HFFc6 (cell line): ENCODE results near the gene FAM24A. TPM values are rescaled to one million over a fixed set of nuclear protein-coding genes. Genes with fewer than 3 reads are reported as not detected.

Experiments
- DNase-seq: peaks from one replicate; pipeline ENCODE4 v3.0.0-alpha.2; 2018
- H3K27ac Mint-ChIP-seq: 2 replicates; pipeline ENCODE4 v1.8.0; 2020; ENCODE audit warnings: mild to moderate bottlenecking, mixed read lengths
- H3K27me3 Mint-ChIP-seq: 2 replicates; pipeline ENCODE4 v1.8.0; 2021; ENCODE audit warnings: mild to moderate bottlenecking, moderate library complexity, mixed read lengths; ENCODE audit not compliant: insufficient read depth
- H3K36me3 Mint-ChIP-seq: 2 replicates; pipeline ENCODE4 v1.8.0; 2021; ENCODE audit warnings: low read depth, mixed read lengths
- H3K4me1 Mint-ChIP-seq: 2 replicates; pipeline ENCODE4 v1.8.0; 2020; ENCODE audit warnings: low read depth, mixed read lengths
- H3K4me3 Mint-ChIP-seq: 2 replicates; pipeline ENCODE4 v1.8.0; 2020; ENCODE audit warnings: mild to moderate bottlenecking, moderate library complexity, mixed read lengths
- H3K9me3 Mint-ChIP-seq: 2 replicates; pipeline ENCODE4 v1.8.0; 2020; ENCODE audit warnings: mild to moderate bottlenecking, mixed read lengths
- total RNA-seq, 6 experiments: library from RNA; stranded (reverse); fragmentation: NEBNext Ultra II Directional; extraction: Animal tissue kit (Norgen Biotek cat#: 25700); gene quantifications; 2 replicates in 1 of 6; 3 replicates in 5 of 6; pipeline ENCODE4 v1.2.3, GENCODE V29; 2021
- TF ChIP-seq, protein P1 (sequence below): fragments of 200-600 bp; sonication (generic); IDR thresholded peaks from 2 replicates; pipeline ENCODE4 v1.5.0; 2021; ENCODE audit warnings: antibody characterized with exemption, mild to moderate bottlenecking

Gene FAM24A
- total RNA-seq, 6 experiments from 2014 or later, result not detected

- Mint-ChIP-seq H3K36me3 (peaks cover 14% of the 10 kb centered on the region), H3K27ac (peak within 1 kb of the TSS; percentile 76), H3K27me3 (no peaks in the 10 kb centered on the region; the same call in 1 of the 2 replicates), H3K9me3 (peaks cover 11% of the 10 kb centered on the region; the same call in 1 of the 2 replicates), H3K4me3 (peak within 1 kb of the TSS; percentile 93), H3K4me1 (peaks cover 45% of the 10 kb centered on the region)
- DNase-seq, result peak; percentile 99
- TF ChIP-seq, protein P1, sequence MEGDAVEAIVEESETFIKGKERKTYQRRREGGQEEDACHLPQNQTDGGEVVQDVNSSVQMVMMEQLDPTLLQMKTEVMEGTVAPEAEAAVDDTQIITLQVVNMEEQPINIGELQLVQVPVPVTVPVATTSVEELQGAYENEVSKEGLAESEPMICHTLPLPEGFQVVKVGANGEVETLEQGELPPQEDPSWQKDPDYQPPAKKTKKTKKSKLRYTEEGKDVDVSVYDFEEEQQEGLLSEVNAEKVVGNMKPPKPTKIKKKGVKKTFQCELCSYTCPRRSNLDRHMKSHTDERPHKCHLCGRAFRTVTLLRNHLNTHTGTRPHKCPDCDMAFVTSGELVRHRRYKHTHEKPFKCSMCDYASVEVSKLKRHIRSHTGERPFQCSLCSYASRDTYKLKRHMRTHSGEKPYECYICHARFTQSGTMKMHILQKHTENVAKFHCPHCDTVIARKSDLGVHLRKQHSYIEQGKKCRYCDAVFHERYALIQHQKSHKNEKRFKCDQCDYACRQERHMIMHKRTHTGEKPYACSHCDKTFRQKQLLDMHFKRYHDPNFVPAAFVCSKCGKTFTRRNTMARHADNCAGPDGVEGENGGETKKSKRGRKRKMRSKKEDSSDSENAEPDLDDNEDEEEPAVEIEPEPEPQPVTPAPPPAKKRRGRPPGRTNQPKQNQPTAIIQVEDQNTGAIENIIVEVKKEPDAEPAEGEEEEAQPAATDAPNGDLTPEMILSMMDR, result no peak; the same call in 1 of the 2 replicates
Measured at GRCh38 chr10:122953902-122954730, 43.7 kb downstream of the FAM24A start, which contains the start of gene C10orf88. Gene C10orf88, minus strand, starts transcription at chr10:122954227. Its CDS starts 49 bp downstream, at chr10:122954178.

DNA sequence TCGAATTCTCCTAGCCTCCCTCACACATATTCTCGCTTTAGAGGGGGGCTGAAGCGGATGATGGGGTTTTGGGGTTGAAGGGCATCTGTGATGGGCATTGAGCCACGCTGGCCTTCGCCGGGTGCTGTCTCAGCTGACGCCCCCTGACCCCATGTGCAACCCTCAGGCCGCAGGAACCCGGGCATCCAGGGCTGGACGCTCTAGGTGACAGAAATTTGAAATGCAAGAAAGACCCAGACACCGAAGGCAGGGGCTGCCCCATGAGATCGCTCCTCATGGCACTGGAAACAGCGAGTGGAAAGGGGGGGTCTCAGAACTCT, 44.3 kb downstream of the FAM24A start:
- TF ChIP-seq, protein P1, result no peak
- H3K4me3 Mint-ChIP-seq, result peak overlapping the region; percentile 93
- H3K36me3 Mint-ChIP-seq, result peaks cover 14% of the 10 kb centered on the region
- DNase-seq, result no peak
- H3K27me3 Mint-ChIP-seq, result no peaks in the 10 kb centered on the region; the same call in 1 of the 2 replicates
- no peak overlapping the region for H3K27ac Mint-ChIP-seq
- H3K9me3 Mint-ChIP-seq, result peaks cover 11% of the 10 kb centered on the region; the same call in 1 of the 2 replicates
- peaks cover 45% of the 10 kb centered on the region for H3K4me1 Mint-ChIP-seq

- Mint-ChIP-seq H3K9me3 (peaks cover 11% of the 10 kb centered on the region; the same call in 1 of the 2 replicates), H3K27ac (no peak overlapping the region), H3K27me3 (no peaks in the 10 kb centered on the region; the same call in 1 of the 2 replicates), H3K4me3 (no peak overlapping the region), H3K36me3 (peaks cover 14% of the 10 kb centered on the region), H3K4me1 (peaks cover 38% of the 10 kb centered on the region)
- TF ChIP-seq, protein P1, result no peak
- DNase-seq, result no peak
Measured at GRCh38 chr10:122955892-122956291, 45.5 kb downstream of the FAM24A start.

DNA sequence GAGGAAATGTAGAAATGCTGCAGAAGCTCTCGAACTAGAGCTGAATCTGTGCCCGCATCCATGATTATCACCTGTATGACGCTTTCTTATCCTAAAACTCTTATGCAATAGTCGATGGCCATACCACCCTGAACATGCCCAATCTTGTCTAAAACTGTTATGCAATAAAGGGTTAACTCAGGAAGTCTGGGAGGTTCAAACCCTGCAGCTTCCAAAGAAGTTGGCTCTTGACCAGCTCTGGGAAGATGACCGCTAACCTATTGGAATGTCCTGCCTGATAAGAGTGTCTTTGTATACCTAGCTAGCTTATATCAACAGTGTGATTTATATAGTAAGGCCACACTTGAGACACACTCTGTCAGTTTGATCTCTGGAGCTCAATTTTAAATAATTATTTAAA, 47.1 kb downstream of the FAM24A start:
- peaks cover 31% of the 10 kb centered on the region for H3K4me1 Mint-ChIP-seq
- no peak overlapping the region for H3K4me3 Mint-ChIP-seq
- DNase-seq, result no peak
- no peaks in the 10 kb centered on the region; the same call in 1 of the 2 replicates for H3K27me3 Mint-ChIP-seq
- no peak overlapping the region for H3K27ac Mint-ChIP-seq
- H3K9me3 Mint-ChIP-seq, result peaks cover 11% of the 10 kb centered on the region; the same call in 1 of the 2 replicates
- peaks cover 9% of the 10 kb centered on the region for H3K36me3 Mint-ChIP-seq
- TF ChIP-seq, protein P1, result no peak

DNA sequence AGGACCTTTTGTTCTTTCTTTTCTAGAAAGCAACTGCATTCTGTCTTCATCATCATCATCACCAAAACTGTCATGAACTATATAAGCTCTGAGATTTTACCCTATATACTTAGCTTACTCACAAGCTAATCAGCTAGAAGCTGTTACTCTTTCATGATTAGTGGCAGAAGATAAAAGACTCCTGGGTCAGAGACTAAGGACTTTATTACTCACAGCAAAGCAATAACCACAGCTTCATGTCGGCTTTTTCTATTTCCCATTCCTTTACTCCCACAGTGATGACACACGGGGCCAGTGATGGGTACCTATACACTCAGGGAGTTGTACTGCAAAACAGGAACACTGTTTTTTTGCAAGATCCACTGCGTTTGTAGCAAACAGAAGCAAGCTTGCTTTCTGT, 52.0 kb downstream of the FAM24A start:
- peaks cover 11% of the 10 kb centered on the region for H3K9me3 Mint-ChIP-seq
- 0 out of 2 replicates have a peak, but pooled peaks cover 3% of the 10 kb centered on the region for H3K4me1 Mint-ChIP-seq
- peaks cover 5% of the 10 kb centered on the region; the same call in 1 of the 2 replicates for H3K36me3 Mint-ChIP-seq
- no peaks in the 10 kb centered on the region for H3K27me3 Mint-ChIP-seq
- no peak overlapping the region for H3K27ac Mint-ChIP-seq
- no peak for DNase-seq
- TF ChIP-seq, protein P1, result no peak
- no peak overlapping the region for H3K4me3 Mint-ChIP-seq

Other genes starting within 250 kb of the FAM24A start
- gene C10orf120, start 210.8 kb upstream of the FAM24A start, total RNA-seq, result not detected
- under 1 TPM; 0.34 to 0.60 (median 0.47) TPM for gene CUZD1, start 64.8 kb upstream of the FAM24A start, total RNA-seq
- 1 to 10 TPM; 5.0 to 7.2 (median 6.3) TPM for gene FAM24B, start 31.0 kb upstream of the FAM24A start, total RNA-seq
- 10 to 100 TPM in 5 of 6 experiments, 1 to 10 TPM in 1; 9.7 to 15.3 (median 12.8) TPM for gene C10orf88, start 43.6 kb downstream of the FAM24A start, total RNA-seq
- 1 to 10 TPM; 2.6 to 5.1 (median 4.2) TPM for gene PSTK, start 69.8 kb downstream of the FAM24A start, total RNA-seq
- 10 to 100 TPM in 3 of 6 experiments, 1 to 10 TPM in 3; 9.3 to 11.2 (median 9.9) TPM for gene IKZF5, start 98.2 kb downstream of the FAM24A start, total RNA-seq
- gene ACADSB, start 98.4 kb downstream of the FAM24A start, total RNA-seq, result 10 to 100 TPM; 17.7 to 25.2 (median 23.2) TPM
- gene HMX3, start 225.4 kb downstream of the FAM24A start, total RNA-seq, result not detected
- not detected for gene HMX2, start 237.5 kb downstream of the FAM24A start, total RNA-seq
- gene BUB3, start 243.8 kb downstream of the FAM24A start, total RNA-seq, result 100 to 1,000 TPM; 154 to 214 (median 202) TPM